Tibial nerve (tissue), 4 donors: ENCODE results near the gene PTPRM. TPM values are rescaled to one million over a fixed set of nuclear protein-coding genes. Genes with fewer than 3 reads are reported as not detected.

ENCODE experiments used
- DNase-seq, 2 donors: peaks; one replicate each; pipeline ENCODE4 v3.0.0-alpha.2; 2019; ENCODE audit warnings: low spot score in 2 of 2
- H3K27ac ChIP-seq, 4 donors: fragments of 200-600 bp; sonication (generic) in 3 of 4; one replicate each; pipeline ENCODE4 v1.5.1; 2017 to 2019; ENCODE audit warnings: mild to moderate bottlenecking in 1 of 4
- H3K27me3 ChIP-seq, 2 donors: fragments of 200-600 bp; sonication (generic) in 1 of 2; one replicate each; pipeline versions ENCODE4 v1.5.1 to v1.6.0; 2017 to 2019
- H3K36me3 ChIP-seq, 3 donors: fragments of 200-600 bp; sonication (generic); one replicate each; pipeline ENCODE4 v1.5.1; 2018 to 2019
- H3K4me1 ChIP-seq, 4 donors: fragments of 200-600 bp; sonication (generic) in 3 of 4; one replicate each; pipeline ENCODE4 v1.5.1; 2017 to 2019
- H3K4me3 ChIP-seq, 4 donors: fragments of 200-600 bp; sonication (generic) in 3 of 4; one replicate each; pipeline ENCODE4 v1.5.1; 2017 to 2019; ENCODE audit warnings: mild to moderate bottlenecking in 1 of 4, moderate library complexity in 1 of 4
- H3K9me3 ChIP-seq, 4 donors: fragments of 200-600 bp; sonication (generic) in 3 of 4; one replicate each; pipeline ENCODE4 v1.5.1; 2017 to 2019
- CTCF ChIP-seq, 5 experiments: fragments of 200-600 bp in 3 of 5; fragments of 450-650 bp in 2 of 5; sonication (generic) in 3 of 5; IDR thresholded peaks; one replicate each; pipeline ENCODE4 v1.5.1; 2016 to 2019; ENCODE audit warnings: antibody characterized with exemption in 5 of 5, mild to moderate bottlenecking in 3 of 5, moderate library complexity in 2 of 5
- EP300 ChIP-seq, 2 donors: sonication (generic); formaldehyde crosslinking; IDR thresholded peaks; one replicate each; pipeline ENCODE4 v1.6.1; 2017; ENCODE audit warnings: antibody characterized with exemption in 2 of 2, mild to moderate bottlenecking in 1 of 2
- POLR2A ChIP-seq, 2 donors: fragments of 450-650 bp; IDR thresholded peaks; one replicate each; pipeline ENCODE4 v1.6.1; 2017; ENCODE audit warnings: antibody characterized with exemption in 2 of 2, mild to moderate bottlenecking in 2 of 2, moderate library complexity in 2 of 2
- WGBS, 2 donors: methylation state at CpG; one replicate each; pipeline ENCODE4 v1.1.5; 2018; 5-methylcytosine and 5-hydroxymethylcytosine counted together
- total RNA-seq, 4 donors: library from RNA; depleted of rRNA; stranded (reverse); fragments of >200 nt; gene quantifications; one replicate each; pipeline ENCODE4 v1.1.0, GENCODE V29; 2016

Gene PTPRM
- total RNA-seq, 4 donors from 2014 or later, result 62.2 to 92.4 (median 80.7) TPM

- no peak for DNase-seq
- Histone ChIP-seq H3K36me3 (no peaks in the 10 kb centered on the region), H3K27me3 (no peaks in the 10 kb centered on the region), H3K4me3 (no peak overlapping the region), H3K9me3 (no peaks in the 10 kb centered on the region), H3K4me1 (peaks cover 0 to 10% (median 0%) of the 10 kb centered on the region in 4 donors), H3K27ac (no peak overlapping the region)
- 95 to 96% methylated on average over 9 of the region's 9 CpGs for WGBS, 2 donors
- TF ChIP-seq CTCF (IDR thresholded peaks at IDR 0.05) (no peak), POLR2A (IDR thresholded peaks at IDR 0.05) (no peak), EP300 (IDR thresholded peaks at IDR 0.05) (no peak)
These were observed 158.4 kb downstream of the PTPRM start for GRCh38 chr18:7725473-7725872.

GRCh38 chr18:7725897-7726296 lies 158.8 kb downstream of the PTPRM start:
- no peak for TF ChIP-seq CTCF (IDR thresholded peaks at IDR 0.05)
- TF ChIP-seq POLR2A (IDR thresholded peaks at IDR 0.05), result no peak
- TF ChIP-seq EP300 (IDR thresholded peaks at IDR 0.05), result no peak
- no peaks in the 10 kb centered on the region for H3K27me3 ChIP-seq

GRCh38 chr18:7726522-7726921 lies 159.4 kb downstream of the PTPRM start:
- Histone ChIP-seq H3K27me3 (no peaks in the 10 kb centered on the region), H3K36me3 (no peaks in the 10 kb centered on the region), H3K4me1 (peaks cover 0 to 10% (median 0%) of the 10 kb centered on the region in 4 donors), H3K9me3 (no peaks in the 10 kb centered on the region), H3K27ac (no peak overlapping the region), H3K4me3 (no peak overlapping the region)
- TF ChIP-seq CTCF (IDR thresholded peaks at IDR 0.05), result no peak
- no peak for TF ChIP-seq EP300 (IDR thresholded peaks at IDR 0.05)
- TF ChIP-seq POLR2A (IDR thresholded peaks at IDR 0.05), result no peak
- 66 to 73% methylated on average over 2 of the region's 2 CpGs for WGBS, 2 donors
- DNase-seq, result no peak

More at GRCh38 chr18:7725897-7726296, 158.8 kb downstream of the PTPRM start:
- Histone ChIP-seq H3K9me3 (no peaks in the 10 kb centered on the region), H3K36me3 (no peaks in the 10 kb centered on the region), H3K4me3 (no peak overlapping the region), H3K4me1 (peaks cover 0 to 10% (median 0%) of the 10 kb centered on the region in 4 donors), H3K27ac (no peak overlapping the region)
- no peak for DNase-seq
- 94 to 97% methylated on average over 10 of the region's 10 CpGs for WGBS, 2 donors

- no peaks in the 10 kb centered on the region for H3K36me3 ChIP-seq
- no peak for TF ChIP-seq CTCF (IDR thresholded peaks at IDR 0.05)
- TF ChIP-seq EP300 (IDR thresholded peaks at IDR 0.05), result no peak
- no peak for TF ChIP-seq POLR2A (IDR thresholded peaks at IDR 0.05)
- H3K27ac ChIP-seq, result no peak overlapping the region
- no peak for DNase-seq
- no peak overlapping the region for H3K4me3 ChIP-seq
- H3K4me1 ChIP-seq, result peaks cover 0 to 10% (median 0%) of the 10 kb centered on the region in 4 donors
- H3K9me3 ChIP-seq, result no peaks in the 10 kb centered on the region
- H3K27me3 ChIP-seq, result no peaks in the 10 kb centered on the region
- WGBS, 2 donors, result 51 to 65% methylated on average over 2 of the region's 2 CpGs
These were observed 160.4 kb downstream of the PTPRM start for GRCh38 chr18:7727361-7728076.

- Histone ChIP-seq H3K36me3 (no peaks in the 10 kb centered on the region), H3K4me1 (peaks cover 0 to 10% (median 0%) of the 10 kb centered on the region in 4 donors), H3K27me3 (no peaks in the 10 kb centered on the region), H3K4me3 (no peak overlapping the region), H3K9me3 (no peaks in the 10 kb centered on the region), H3K27ac (no peak overlapping the region)
- DNase-seq, result no peak
- whole genome bisulfite sequencing, 2 donors, result 95 to 99% methylated on average over 4 of the region's 4 CpGs
- no peak for TF ChIP-seq EP300 (IDR thresholded peaks at IDR 0.05)
- TF ChIP-seq POLR2A (IDR thresholded peaks at IDR 0.05), result no peak
- no peak for TF ChIP-seq CTCF (IDR thresholded peaks at IDR 0.05)
These were observed 161.2 kb downstream of the PTPRM start for GRCh38 chr18:7728297-7728696.
